Measurements from ENCODE around the gene MOB3B.

DNA sequence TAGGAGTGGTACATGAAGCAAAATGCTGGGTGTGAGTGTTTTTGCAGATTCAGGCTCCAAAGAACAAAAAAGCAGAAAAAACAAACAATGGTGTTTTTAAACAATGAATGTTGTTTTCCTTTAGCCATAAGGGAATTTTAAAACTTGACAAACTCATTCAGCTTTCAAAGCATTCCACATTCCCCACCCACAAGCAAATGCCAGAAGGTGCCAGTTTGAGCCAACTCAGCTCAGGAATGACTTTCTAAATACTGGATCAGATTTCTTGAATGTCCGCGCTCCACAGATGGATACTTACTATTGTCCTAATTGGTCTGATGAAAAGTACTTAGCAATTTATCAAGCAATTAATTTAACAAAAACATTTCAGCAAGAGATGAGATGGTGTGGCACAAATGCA, 12.9 kb upstream of the MOB3B start:
- TF ChIP-seq, protein P1, sequence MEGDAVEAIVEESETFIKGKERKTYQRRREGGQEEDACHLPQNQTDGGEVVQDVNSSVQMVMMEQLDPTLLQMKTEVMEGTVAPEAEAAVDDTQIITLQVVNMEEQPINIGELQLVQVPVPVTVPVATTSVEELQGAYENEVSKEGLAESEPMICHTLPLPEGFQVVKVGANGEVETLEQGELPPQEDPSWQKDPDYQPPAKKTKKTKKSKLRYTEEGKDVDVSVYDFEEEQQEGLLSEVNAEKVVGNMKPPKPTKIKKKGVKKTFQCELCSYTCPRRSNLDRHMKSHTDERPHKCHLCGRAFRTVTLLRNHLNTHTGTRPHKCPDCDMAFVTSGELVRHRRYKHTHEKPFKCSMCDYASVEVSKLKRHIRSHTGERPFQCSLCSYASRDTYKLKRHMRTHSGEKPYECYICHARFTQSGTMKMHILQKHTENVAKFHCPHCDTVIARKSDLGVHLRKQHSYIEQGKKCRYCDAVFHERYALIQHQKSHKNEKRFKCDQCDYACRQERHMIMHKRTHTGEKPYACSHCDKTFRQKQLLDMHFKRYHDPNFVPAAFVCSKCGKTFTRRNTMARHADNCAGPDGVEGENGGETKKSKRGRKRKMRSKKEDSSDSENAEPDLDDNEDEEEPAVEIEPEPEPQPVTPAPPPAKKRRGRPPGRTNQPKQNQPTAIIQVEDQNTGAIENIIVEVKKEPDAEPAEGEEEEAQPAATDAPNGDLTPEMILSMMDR (IDR thresholded peaks at IDR 0.05; ENCODE audit: low read depth, low read length, poor library complexity, severe bottlenecking), result no peak
- TF ChIP-seq EZH2phosphoT487 (IDR thresholded peaks at IDR 0.05; ENCODE audit: borderline replicate concordance, low read length), result no peak
